ENCODE data around the gene CACNB1. TPM values are rescaled to one million over a fixed set of nuclear protein-coding genes. Genes with fewer than 3 reads are reported as not detected.

CACNB1 gene
- total and polyA plus RNA-seq, 12 donors: 0.85 to 28.8 (median 5.6) TPM

DNA sequence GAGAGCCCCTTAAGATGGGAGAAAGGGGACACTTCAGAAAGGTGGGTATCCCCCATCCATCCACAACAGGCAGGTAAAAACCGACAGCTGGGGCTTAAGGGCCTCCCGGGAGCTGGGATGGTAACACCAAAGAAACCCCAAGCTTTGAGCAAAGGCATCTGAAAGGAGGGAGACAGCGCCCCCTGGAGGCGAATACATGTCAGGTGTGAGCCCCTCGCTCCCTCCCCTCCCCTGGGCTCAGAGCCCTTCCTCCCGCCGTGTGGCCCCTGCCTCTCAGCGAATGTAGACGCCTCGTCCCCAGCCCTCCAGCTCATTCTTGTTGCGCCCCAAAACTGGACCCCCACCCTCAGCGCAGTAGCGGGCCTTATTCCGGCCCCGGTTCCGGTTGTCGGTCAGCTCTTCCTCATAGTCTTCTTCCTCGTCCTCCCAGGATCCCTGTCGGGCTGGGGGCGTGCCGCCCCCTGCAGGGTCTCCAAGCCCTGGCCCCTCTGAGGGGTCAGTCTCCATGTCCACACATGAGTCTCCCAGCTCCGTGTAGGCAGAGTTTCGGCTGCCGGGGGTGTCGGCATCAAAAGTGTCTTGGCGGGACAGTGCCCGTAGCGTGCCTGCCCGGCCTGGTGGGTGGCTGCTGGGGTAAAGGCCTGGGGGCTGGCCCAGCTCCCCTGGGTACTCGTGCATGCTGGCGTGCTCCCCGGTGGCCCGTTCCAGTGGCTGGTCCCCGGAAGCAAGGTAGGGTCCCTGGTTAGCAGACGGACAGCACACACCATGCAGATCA lies 22.4 kb downstream of the CACNB1 start:
- peak in 6 of 7 donors; percentile 50 to 85 (median 79) for DNase-seq
- TF ChIP-seq POLR2A (IDR thresholded peaks at IDR 0.05): no peak
- TF ChIP-seq, protein P1, sequence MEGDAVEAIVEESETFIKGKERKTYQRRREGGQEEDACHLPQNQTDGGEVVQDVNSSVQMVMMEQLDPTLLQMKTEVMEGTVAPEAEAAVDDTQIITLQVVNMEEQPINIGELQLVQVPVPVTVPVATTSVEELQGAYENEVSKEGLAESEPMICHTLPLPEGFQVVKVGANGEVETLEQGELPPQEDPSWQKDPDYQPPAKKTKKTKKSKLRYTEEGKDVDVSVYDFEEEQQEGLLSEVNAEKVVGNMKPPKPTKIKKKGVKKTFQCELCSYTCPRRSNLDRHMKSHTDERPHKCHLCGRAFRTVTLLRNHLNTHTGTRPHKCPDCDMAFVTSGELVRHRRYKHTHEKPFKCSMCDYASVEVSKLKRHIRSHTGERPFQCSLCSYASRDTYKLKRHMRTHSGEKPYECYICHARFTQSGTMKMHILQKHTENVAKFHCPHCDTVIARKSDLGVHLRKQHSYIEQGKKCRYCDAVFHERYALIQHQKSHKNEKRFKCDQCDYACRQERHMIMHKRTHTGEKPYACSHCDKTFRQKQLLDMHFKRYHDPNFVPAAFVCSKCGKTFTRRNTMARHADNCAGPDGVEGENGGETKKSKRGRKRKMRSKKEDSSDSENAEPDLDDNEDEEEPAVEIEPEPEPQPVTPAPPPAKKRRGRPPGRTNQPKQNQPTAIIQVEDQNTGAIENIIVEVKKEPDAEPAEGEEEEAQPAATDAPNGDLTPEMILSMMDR (IDR thresholded peaks at IDR 0.05): peak; percentile 52 to 80 (median 70)
- Histone ChIP-seq H3K4me1 (replicated peaks in 1 of 2) (no peaks in the 10 kb centered on the region), H3K27ac (no peak overlapping the region), H3K9me3 (replicated peaks in 1 of 3) (no peaks in the 10 kb centered on the region), H3K4me3 (no peak overlapping the region), H3K36me3 (replicated peaks in 1 of 2) (peaks cover 0 to 10% of the 10 kb centered on the region in 2 donors), H3K27me3 (no peaks in the 10 kb centered on the region)
- 57 to 66% (median 59%) methylated on average over 30 to 35 of the region's 35 CpGs for WGBS, 4 donors
- intact Hi-C loops (cut with DNase I): no loop called here

DNA sequence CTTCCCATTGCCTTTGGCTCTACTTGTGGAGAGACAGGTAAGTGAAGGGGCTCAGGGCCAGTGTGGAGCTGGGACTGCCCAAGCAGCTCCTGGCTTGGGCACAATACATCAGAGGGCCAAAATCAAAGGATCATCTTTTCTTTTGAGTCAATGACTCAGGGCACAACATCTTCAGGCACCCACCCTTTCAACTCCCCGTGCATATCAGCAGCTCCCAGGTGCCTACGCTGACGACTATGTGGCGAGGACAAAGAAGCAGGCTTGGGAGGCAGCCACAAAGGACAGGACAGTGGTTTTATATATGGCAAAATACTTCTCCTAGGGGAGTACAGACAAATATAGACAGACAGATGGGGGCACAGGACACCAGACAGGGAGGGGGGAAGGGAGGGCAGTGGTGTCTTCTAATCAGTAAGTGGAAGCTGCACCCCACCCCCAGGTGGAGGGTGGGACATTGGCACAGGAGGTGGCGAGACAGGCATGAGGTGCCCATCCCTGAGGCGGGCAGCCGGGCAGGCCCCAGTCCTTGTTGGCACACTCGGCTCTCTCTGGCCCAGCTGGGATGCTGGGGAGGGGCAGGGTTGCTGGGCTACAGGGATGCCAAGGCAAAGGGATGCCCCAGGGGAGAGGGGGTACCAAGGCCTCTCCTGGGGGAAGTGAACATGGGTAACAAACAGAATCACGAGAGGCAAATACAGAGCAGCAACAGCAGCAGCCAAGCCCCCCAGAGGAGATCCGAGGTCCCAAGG lies 23.8 kb downstream of the CACNB1 start:
- Histone ChIP-seq H3K27ac (no peak overlapping the region), H3K9me3 (replicated peaks in 1 of 3) (no peaks in the 10 kb centered on the region), H3K27me3 (no peaks in the 10 kb centered on the region), H3K4me1 (replicated peaks in 1 of 2) (no peaks in the 10 kb centered on the region), H3K36me3 (replicated peaks in 1 of 2) (peaks cover 0 to 10% of the 10 kb centered on the region in 2 donors), H3K4me3 (no peak overlapping the region)
- no peak for DNase-seq
- WGBS, 4 donors: 39 to 56% (median 55%) methylated on average over 9 to 10 of the region's 10 CpGs
- TF ChIP-seq, protein P1 (IDR thresholded peaks at IDR 0.05): no peak
- TF ChIP-seq POLR2A (IDR thresholded peaks at IDR 0.05): no peak
- intact Hi-C loops (cut with DNase I): no loop called here

DNA sequence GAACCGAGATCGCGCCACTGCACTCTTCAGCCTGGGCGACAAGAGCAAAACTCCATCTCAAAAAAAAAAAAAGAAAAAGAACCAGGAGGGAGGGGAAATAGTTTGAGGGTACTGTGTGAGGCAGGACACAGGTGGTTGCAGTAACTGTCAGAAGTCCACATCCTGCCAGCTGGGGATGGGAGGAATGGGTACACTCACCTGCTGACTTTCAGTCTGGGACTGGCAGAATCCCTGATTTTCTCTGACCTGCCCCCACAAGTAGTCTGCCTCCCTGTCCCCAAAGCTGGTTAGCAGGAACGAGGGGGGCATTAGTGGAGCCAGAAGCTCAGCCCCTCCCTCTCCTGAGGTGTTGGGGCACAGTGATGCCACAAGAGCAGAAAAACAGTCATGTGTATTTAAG lies 24.4 kb downstream of the CACNB1 start:
- Histone ChIP-seq H3K4me1 (replicated peaks in 1 of 2) (no peaks in the 10 kb centered on the region), H3K36me3 (replicated peaks in 1 of 2) (peaks cover 0 to 10% of the 10 kb centered on the region in 2 donors), H3K27me3 (no peaks in the 10 kb centered on the region), H3K9me3 (replicated peaks in 1 of 3) (no peaks in the 10 kb centered on the region), H3K27ac (no peak overlapping the region), H3K4me3 (no peak overlapping the region)
- intact Hi-C loops (cut with DNase I): no loop called here
- WGBS, 4 donors: 66 to 72% (median 70%) methylated on average over 5 of the region's 5 CpGs
- TF ChIP-seq POLR2A (IDR thresholded peaks at IDR 0.05): no peak
- TF ChIP-seq, protein P1 (IDR thresholded peaks at IDR 0.05): no peak
- no peak for DNase-seq

DNA sequence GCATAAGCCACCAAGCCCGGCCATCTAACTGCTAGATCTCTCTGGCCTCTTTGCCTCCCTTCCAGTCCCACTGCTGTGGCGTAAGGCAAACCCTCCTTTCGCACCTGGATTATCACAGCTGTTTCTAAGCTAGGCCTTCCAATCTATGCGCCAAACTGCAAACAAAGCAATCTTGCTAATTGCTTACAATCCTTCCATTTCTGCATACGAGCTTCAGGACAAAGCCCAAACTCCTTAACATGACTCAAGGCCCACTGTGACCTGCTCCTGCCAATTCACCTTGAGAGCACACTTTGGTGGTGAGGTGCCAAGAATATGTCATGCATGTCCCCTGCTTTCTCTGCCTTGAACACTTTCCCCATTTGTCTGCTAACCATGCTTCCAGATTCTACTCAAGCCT lies 25.5 kb downstream of the CACNB1 start:
- H3K36me3 ChIP-seq (replicated peaks in 1 of 2): peaks cover 0 to 3% of the 10 kb centered on the region in 2 donors
- no peak overlapping the region for H3K27ac ChIP-seq
- H3K9me3 ChIP-seq (replicated peaks in 1 of 3): no peaks in the 10 kb centered on the region
- TF ChIP-seq POLR2A (IDR thresholded peaks at IDR 0.05): no peak
- TF ChIP-seq, protein P1 (IDR thresholded peaks at IDR 0.05): no peak
- intact Hi-C loops (cut with DNase I): no loop called here
- no peak overlapping the region for H3K4me3 ChIP-seq
- H3K4me1 ChIP-seq (replicated peaks in 1 of 2): no peaks in the 10 kb centered on the region
- no peaks in the 10 kb centered on the region for H3K27me3 ChIP-seq
- DNase-seq: no peak
- 71 to 82% (median 80%) methylated on average over 5 of the region's 5 CpGs for WGBS, 4 donors

All from adrenal gland (tissue), 12 donors.